Keratinocyte (primary cell): ENCODE measurements around the gene HSDL2.

Experiments used
- EZH2 ChIP-seq: IDR thresholded peaks from one replicate; pipeline ENCODE4 v1.6.1; 2012; ENCODE audit warnings: inconsistent platforms, mild to moderate bottlenecking, low read length, moderate library complexity
- TF ChIP-seq, protein P1 (sequence below), 3 experiments: IDR thresholded peaks in 1 of 3; conservative IDR thresholded peaks in 1 of 3; optimal IDR thresholded peaks in 1 of 3; 2 replicates in 2 of 3; 3 replicates in 1 of 3; pipeline versions ENCODE3 to v1.5.1; 2011; ENCODE audit warnings: low read length in 3 of 3, mild to moderate bottlenecking in 3 of 3, moderate library complexity in 2 of 3, control low read depth in 1 of 3, inconsistent platforms in 1 of 3; ENCODE audit not compliant: insufficient read depth in 2 of 3; ENCODE audit errors: extremely low read depth in 1 of 3

DNA sequence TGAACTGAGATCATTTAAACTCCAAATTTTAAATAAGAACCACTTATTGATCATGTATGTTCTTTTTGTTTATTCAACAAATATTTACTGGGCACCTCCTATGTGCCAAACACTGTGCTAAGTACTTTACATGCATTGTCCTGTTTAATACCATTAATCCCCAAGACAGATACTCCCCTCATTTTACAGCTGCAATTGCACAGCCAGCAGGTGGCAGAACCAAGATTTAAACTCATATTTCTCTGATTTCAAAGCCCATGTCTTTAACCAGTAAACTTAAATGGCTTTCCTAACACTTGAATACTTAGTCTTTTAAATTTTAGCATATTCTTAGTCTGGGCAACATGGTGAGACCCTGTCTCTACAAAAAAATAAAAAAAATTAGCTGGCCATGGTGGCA is 63.3 kb downstream of the HSDL2 start:
- TF ChIP-seq, protein P1, sequence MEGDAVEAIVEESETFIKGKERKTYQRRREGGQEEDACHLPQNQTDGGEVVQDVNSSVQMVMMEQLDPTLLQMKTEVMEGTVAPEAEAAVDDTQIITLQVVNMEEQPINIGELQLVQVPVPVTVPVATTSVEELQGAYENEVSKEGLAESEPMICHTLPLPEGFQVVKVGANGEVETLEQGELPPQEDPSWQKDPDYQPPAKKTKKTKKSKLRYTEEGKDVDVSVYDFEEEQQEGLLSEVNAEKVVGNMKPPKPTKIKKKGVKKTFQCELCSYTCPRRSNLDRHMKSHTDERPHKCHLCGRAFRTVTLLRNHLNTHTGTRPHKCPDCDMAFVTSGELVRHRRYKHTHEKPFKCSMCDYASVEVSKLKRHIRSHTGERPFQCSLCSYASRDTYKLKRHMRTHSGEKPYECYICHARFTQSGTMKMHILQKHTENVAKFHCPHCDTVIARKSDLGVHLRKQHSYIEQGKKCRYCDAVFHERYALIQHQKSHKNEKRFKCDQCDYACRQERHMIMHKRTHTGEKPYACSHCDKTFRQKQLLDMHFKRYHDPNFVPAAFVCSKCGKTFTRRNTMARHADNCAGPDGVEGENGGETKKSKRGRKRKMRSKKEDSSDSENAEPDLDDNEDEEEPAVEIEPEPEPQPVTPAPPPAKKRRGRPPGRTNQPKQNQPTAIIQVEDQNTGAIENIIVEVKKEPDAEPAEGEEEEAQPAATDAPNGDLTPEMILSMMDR (optimal IDR thresholded peaks at IDR 0.05 in 1 of 3, IDR thresholded peaks at IDR 0.05 in 1 of 3, conservative IDR thresholded peaks at IDR 0.05 in 1 of 3; ENCODE audit: extremely low read depth in 1 of 3, insufficient read depth in 2 of 3, low read length in 3 of 3), result peak; percentile 35 to 39 (median 36)
- no peak for TF ChIP-seq EZH2
